C4-2B (cell line): ENCODE data around the gene KCNMA1.

ENCODE experiments used
- CTCF ChIP-seq: fragments of 450-650 bp; conservative IDR thresholded peaks from 2 replicates; pipeline ENCODE4 v1.5.1; 2017; ENCODE audit warnings: mild to moderate bottlenecking
- ZFX ChIP-seq: fragments of 450-650 bp; IDR thresholded peaks from 2 replicates; pipeline ENCODE4 v1.6.1; 2017

- TF ChIP-seq CTCF, result no peak
- no peak for TF ChIP-seq ZFX
Measured at GRCh38 chr10:77670817-77671443, 33.3 kb upstream of the KCNMA1 start.
